ENCODE data around the gene MYCBPAP.

The MYCBPAP gene

GRCh38 chr17:50561746-50562141 lies 53.5 kb downstream of the MYCBPAP start:
- no peak overlapping the region for H3K9ac ChIP-seq (ENCODE audit: low read length)
- H3K36me3 ChIP-seq (ENCODE audit: control insufficient read depth, insufficient read depth, low read length) = no peaks in the 10 kb centered on the region
- H3K27me3 ChIP-seq (ENCODE audit: control insufficient read depth, insufficient read depth, low read length) = peaks cover 37% of the 10 kb centered on the region
- H3K27ac ChIP-seq (ENCODE audit: low read depth, low read length) = no peak overlapping the region
- H3K4me3 ChIP-seq (ENCODE audit: low read length) = no peak overlapping the region
- peaks cover 3% of the 10 kb centered on the region for H3K4me1 ChIP-seq (ENCODE audit: control insufficient read depth, insufficient read depth, low read length)

- no peak overlapping the region for H3K9ac ChIP-seq (ENCODE audit: low read length)
- peaks cover 34% of the 10 kb centered on the region for H3K27me3 ChIP-seq (ENCODE audit: control insufficient read depth, insufficient read depth, low read length)
- H3K36me3 ChIP-seq (ENCODE audit: control insufficient read depth, insufficient read depth, low read length) = no peaks in the 10 kb centered on the region
- H3K27ac ChIP-seq (ENCODE audit: low read depth, low read length) = no peak overlapping the region
- H3K4me1 ChIP-seq (ENCODE audit: control insufficient read depth, insufficient read depth, low read length) = peaks cover 3% of the 10 kb centered on the region
- no peak overlapping the region for H3K4me3 ChIP-seq (ENCODE audit: low read length)
Measured at GRCh38 chr17:50562242-50563091, 54.2 kb downstream of the MYCBPAP start.

GRCh38 chr17:50563092-50563511 lies 54.9 kb downstream of the MYCBPAP start:
- peaks cover 3% of the 10 kb centered on the region for H3K4me1 ChIP-seq (ENCODE audit: control insufficient read depth, insufficient read depth, low read length)
- H3K9ac ChIP-seq (ENCODE audit: low read length) = no peak overlapping the region
- no peaks in the 10 kb centered on the region for H3K36me3 ChIP-seq (ENCODE audit: control insufficient read depth, insufficient read depth, low read length)
- no peak overlapping the region for H3K27ac ChIP-seq (ENCODE audit: low read depth, low read length)
- H3K27me3 ChIP-seq (ENCODE audit: control insufficient read depth, insufficient read depth, low read length) = peaks cover 33% of the 10 kb centered on the region
- H3K4me3 ChIP-seq (ENCODE audit: low read length) = no peak overlapping the region

DNA sequence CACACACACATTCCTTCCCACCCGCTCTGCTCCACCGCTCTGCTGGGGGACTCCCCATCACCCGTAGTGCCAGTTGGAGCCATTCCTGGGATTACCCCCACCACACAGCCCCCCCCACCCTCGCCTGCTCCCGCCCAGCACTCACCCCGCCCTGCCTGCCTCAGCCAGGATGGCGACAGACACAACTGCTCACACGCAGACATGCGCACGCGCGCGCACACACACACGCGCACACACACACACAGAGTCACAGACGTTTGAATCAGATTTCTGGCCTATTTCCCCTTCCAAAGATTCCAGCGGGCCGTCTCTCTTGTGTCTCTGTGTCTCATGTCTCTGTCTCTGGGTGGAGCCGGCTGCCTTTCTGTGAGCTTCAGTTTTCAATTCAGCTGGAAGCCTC lies 56.7 kb downstream of the MYCBPAP start:
- Histone ChIP-seq H3K9ac (ENCODE audit: low read length) (no peak overlapping the region), H3K27ac (ENCODE audit: low read depth, low read length) (no peak overlapping the region), H3K36me3 (ENCODE audit: control insufficient read depth, insufficient read depth, low read length) (no peaks in the 10 kb centered on the region), H3K4me3 (ENCODE audit: low read length) (no peak overlapping the region), H3K4me1 (ENCODE audit: control insufficient read depth, insufficient read depth, low read length) (no peaks in the 10 kb centered on the region), H3K27me3 (ENCODE audit: control insufficient read depth, insufficient read depth, low read length) (peaks cover 26% of the 10 kb centered on the region)

DNA sequence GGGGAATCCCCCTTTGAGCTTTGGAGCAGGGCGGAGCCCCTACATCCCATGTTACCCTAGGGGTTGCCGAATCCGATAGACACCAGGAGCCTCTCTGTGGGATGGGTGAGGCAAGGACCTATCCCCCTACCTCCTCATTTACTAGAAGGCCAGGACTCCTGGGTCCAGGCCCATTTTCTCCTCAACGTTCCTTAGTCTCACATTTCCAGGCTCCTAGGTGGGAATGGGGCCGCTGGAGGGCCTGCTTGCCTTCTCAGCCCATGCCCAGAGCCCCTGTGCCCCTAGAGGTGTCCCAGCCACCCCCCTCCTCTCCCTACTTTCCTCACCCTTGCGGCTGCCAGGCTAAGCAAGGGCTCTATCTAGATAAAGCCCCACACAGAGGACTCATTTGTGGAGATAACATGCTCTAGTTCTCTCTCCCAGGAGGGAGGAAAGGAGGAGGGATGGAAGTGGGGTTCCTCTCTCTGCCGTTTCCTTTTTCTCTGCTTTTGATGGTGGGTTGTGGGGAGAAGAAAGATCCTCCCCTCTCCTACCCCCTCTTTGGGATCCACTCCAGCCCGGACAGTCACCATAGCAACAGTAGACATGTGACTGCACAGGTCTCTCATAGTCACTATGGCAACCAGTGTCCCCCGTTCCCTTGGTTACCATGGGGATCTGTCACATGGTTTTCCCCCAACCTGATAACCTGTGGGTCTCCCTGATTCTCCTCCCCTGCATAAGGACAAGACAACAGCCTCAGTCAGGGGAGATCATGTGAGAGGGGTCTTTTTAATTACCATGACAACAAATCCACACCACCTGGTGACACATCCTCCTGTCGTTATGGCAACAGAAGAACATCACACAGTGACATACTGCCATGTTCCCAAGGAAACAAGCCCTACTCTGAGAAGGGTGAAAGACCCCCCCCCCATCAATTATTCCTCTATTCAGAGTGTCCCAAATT lies 57.4 kb downstream of the MYCBPAP start:
- Histone ChIP-seq H3K9ac (ENCODE audit: low read length) (no peak overlapping the region), H3K36me3 (ENCODE audit: control insufficient read depth, insufficient read depth, low read length) (no peaks in the 10 kb centered on the region), H3K27ac (ENCODE audit: low read depth, low read length) (no peak overlapping the region), H3K27me3 (ENCODE audit: control insufficient read depth, insufficient read depth, low read length) (peaks cover 26% of the 10 kb centered on the region), H3K4me3 (ENCODE audit: low read length) (no peak overlapping the region), H3K4me1 (ENCODE audit: control insufficient read depth, insufficient read depth, low read length) (no peaks in the 10 kb centered on the region)

DNA sequence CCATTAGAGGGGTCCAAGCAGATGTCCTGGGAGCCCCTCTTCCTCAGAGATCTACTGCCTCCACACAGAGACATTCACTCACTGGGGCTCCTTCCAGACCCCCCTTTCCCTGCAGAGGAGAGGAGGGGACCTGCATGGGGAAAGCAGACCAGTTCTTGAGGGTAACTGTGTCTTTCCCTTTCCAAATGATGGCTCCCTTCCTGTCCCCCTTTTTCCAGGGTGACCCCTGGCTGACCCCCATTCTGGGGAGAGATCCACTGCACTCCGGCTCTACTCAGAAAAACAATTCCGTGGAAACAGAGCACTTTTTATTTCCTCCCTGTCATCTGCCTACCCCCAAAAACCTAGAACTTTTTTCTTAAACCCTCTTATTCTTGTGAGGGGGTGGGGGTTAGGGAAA lies 58.6 kb downstream of the MYCBPAP start:
- Histone ChIP-seq H3K4me1 (ENCODE audit: control insufficient read depth, insufficient read depth, low read length) (no peaks in the 10 kb centered on the region), H3K4me3 (ENCODE audit: low read length) (no peak overlapping the region), H3K36me3 (ENCODE audit: control insufficient read depth, insufficient read depth, low read length) (no peaks in the 10 kb centered on the region), H3K27ac (ENCODE audit: low read depth, low read length) (no peak overlapping the region), H3K9ac (ENCODE audit: low read length) (no peak overlapping the region), H3K27me3 (ENCODE audit: control insufficient read depth, insufficient read depth, low read length) (peaks cover 24% of the 10 kb centered on the region)

GRCh38 chr17:50568659-50569058 lies 60.4 kb downstream of the MYCBPAP start:
- H3K27ac ChIP-seq (ENCODE audit: low read depth, low read length) = no peak overlapping the region
- H3K4me1 ChIP-seq (ENCODE audit: control insufficient read depth, insufficient read depth, low read length) = no peaks in the 10 kb centered on the region
- no peaks in the 10 kb centered on the region for H3K36me3 ChIP-seq (ENCODE audit: control insufficient read depth, insufficient read depth, low read length)

DNA sequence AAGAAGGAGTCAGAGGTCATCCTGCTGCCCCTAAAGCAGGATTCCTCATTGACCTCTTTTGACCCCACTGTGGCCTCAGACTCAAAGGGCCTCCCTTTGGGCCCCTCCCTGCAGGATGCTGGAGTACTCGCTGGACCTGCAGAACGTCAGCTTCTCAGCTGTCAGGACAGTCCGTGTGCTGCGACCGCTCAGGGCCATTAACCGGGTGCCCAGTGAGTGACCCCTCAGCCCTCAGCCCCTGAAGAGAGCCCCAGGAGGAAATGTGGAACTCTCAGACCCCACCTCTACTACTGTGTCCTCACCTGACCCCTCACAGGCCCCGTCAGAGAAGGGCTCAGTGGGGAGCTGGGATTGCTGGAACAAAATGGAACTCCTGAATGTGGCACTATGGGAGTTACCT lies 61.4 kb downstream of the MYCBPAP start:
- H3K36me3 ChIP-seq (ENCODE audit: control insufficient read depth, insufficient read depth, low read length) = no peaks in the 10 kb centered on the region
- peaks cover 4% of the 10 kb centered on the region for H3K27me3 ChIP-seq (ENCODE audit: control insufficient read depth, insufficient read depth, low read length)
- H3K4me1 ChIP-seq (ENCODE audit: control insufficient read depth, insufficient read depth, low read length) = no peaks in the 10 kb centered on the region
- no peak overlapping the region for H3K9ac ChIP-seq (ENCODE audit: low read length)
- no peak overlapping the region for H3K4me3 ChIP-seq (ENCODE audit: low read length)
- no peak overlapping the region for H3K27ac ChIP-seq (ENCODE audit: low read depth, low read length)

More at GRCh38 chr17:50568659-50569058, 60.4 kb downstream of the MYCBPAP start:
- Histone ChIP-seq H3K9ac (ENCODE audit: low read length) (no peak overlapping the region), H3K4me3 (ENCODE audit: low read length) (no peak overlapping the region), H3K27me3 (ENCODE audit: control insufficient read depth, insufficient read depth, low read length) (peaks cover 9% of the 10 kb centered on the region)

GRCh38 chr17:50570032-50570431 lies 61.8 kb downstream of the MYCBPAP start:
- Histone ChIP-seq H3K27ac (ENCODE audit: low read depth, low read length) (no peak overlapping the region), H3K27me3 (ENCODE audit: control insufficient read depth, insufficient read depth, low read length) (peaks cover 4% of the 10 kb centered on the region), H3K36me3 (ENCODE audit: control insufficient read depth, insufficient read depth, low read length) (no peaks in the 10 kb centered on the region), H3K4me1 (ENCODE audit: control insufficient read depth, insufficient read depth, low read length) (no peaks in the 10 kb centered on the region), H3K4me3 (ENCODE audit: low read length) (no peak overlapping the region), H3K9ac (ENCODE audit: low read length) (no peak overlapping the region)

GRCh38 chr17:50570528-50570927 lies 62.3 kb downstream of the MYCBPAP start:
- Histone ChIP-seq H3K27ac (ENCODE audit: low read depth, low read length) (no peak overlapping the region), H3K4me3 (ENCODE audit: low read length) (no peak overlapping the region), H3K36me3 (ENCODE audit: control insufficient read depth, insufficient read depth, low read length) (no peaks in the 10 kb centered on the region), H3K27me3 (ENCODE audit: control insufficient read depth, insufficient read depth, low read length) (peaks cover 4% of the 10 kb centered on the region), H3K9ac (ENCODE audit: low read length) (no peak overlapping the region), H3K4me1 (ENCODE audit: control insufficient read depth, insufficient read depth, low read length) (no peaks in the 10 kb centered on the region)

DNA sequence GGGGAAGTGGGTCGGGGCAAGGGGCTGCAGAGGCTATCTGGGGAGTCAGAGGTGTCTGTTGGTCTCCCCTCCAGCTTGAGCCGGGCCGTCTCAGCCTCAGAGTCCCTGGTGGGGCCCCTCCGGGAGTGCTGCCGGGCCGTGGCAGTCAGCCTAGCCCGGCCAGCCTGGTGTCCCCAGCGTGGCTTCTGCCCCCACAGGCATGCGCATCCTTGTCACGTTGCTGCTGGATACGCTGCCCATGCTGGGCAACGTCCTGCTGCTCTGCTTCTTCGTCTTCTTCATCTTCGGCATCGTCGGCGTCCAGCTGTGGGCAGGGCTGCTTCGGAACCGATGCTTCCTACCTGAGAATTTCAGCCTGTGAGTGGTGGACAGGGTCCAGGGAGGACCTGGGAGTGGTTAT lies 63.4 kb downstream of the MYCBPAP start:
- Histone ChIP-seq H3K27me3 (ENCODE audit: control insufficient read depth, insufficient read depth, low read length) (no peaks in the 10 kb centered on the region), H3K4me3 (ENCODE audit: low read length) (no peak overlapping the region), H3K4me1 (ENCODE audit: control insufficient read depth, insufficient read depth, low read length) (no peaks in the 10 kb centered on the region), H3K9ac (ENCODE audit: low read length) (no peak overlapping the region), H3K36me3 (ENCODE audit: control insufficient read depth, insufficient read depth, low read length) (no peaks in the 10 kb centered on the region), H3K27ac (ENCODE audit: low read depth, low read length) (no peak overlapping the region)

DNA sequence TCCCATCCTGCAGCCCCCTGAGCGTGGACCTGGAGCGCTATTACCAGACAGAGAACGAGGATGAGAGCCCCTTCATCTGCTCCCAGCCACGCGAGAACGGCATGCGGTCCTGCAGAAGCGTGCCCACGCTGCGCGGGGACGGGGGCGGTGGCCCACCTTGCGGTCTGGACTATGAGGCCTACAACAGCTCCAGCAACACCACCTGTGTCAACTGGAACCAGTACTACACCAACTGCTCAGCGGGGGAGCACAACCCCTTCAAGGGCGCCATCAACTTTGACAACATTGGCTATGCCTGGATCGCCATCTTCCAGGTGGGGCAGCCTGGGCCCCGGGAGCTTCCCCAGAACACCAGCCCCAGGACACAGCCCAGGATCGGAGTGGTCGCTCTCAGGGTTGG lies 64.3 kb downstream of the MYCBPAP start:
- Histone ChIP-seq H3K4me3 (ENCODE audit: low read length) (no peak overlapping the region), H3K27ac (ENCODE audit: low read depth, low read length) (no peak overlapping the region), H3K36me3 (ENCODE audit: control insufficient read depth, insufficient read depth, low read length) (no peaks in the 10 kb centered on the region), H3K4me1 (ENCODE audit: control insufficient read depth, insufficient read depth, low read length) (no peaks in the 10 kb centered on the region), H3K27me3 (ENCODE audit: control insufficient read depth, insufficient read depth, low read length) (no peaks in the 10 kb centered on the region), H3K9ac (ENCODE audit: low read length) (no peak overlapping the region)
